ENCODE measurements around the gene VDR. TPM values are rescaled to one million over a fixed set of nuclear protein-coding genes. Genes with fewer than 3 reads are reported as not detected.

The VDR gene
- total RNA-seq, 1 experiment from 2014 or later = 0.03 TPM

GRCh38 chr12:47891356-47891755, 13.4 kb downstream of the VDR start:
- no peaks in the 10 kb centered on the region for H3K36me3 ChIP-seq (replicated peaks; ENCODE audit: control insufficient read depth, insufficient read depth, low read length)
- H3K27me3 ChIP-seq (ENCODE audit: control insufficient read depth, insufficient read depth, low read length) = peaks cover 2% of the 10 kb centered on the region; the same call in 1 of the 2 replicates
- H3K4me3 ChIP-seq (ENCODE audit: insufficient read depth, low read depth, low read length) = no peak overlapping the region
- no peak for DNase-seq

- no peak overlapping the region for H3K4me3 ChIP-seq (ENCODE audit: insufficient read depth, low read depth, low read length)
- no peaks in the 10 kb centered on the region for H3K36me3 ChIP-seq (replicated peaks; ENCODE audit: control insufficient read depth, insufficient read depth, low read length)
- no peak for DNase-seq
These were observed 15.8 kb downstream of the VDR start for GRCh38 chr12:47889040-47889439.

GRCh38 chr12:47888153-47888819, 16.5 kb downstream of the VDR start:
- no peak for DNase-seq
- no peaks in the 10 kb centered on the region for H3K36me3 ChIP-seq (replicated peaks; ENCODE audit: control insufficient read depth, insufficient read depth, low read length)
- H3K27me3 ChIP-seq (ENCODE audit: control insufficient read depth, insufficient read depth, low read length) = no peaks in the 10 kb centered on the region
- no peak overlapping the region for H3K4me3 ChIP-seq (ENCODE audit: insufficient read depth, low read depth, low read length)

More at GRCh38 chr12:47889040-47889439, 15.8 kb downstream of the VDR start:
- H3K27me3 ChIP-seq (ENCODE audit: control insufficient read depth, insufficient read depth, low read length) = no peaks in the 10 kb centered on the region

- no peaks in the 10 kb centered on the region for H3K36me3 ChIP-seq (replicated peaks; ENCODE audit: control insufficient read depth, insufficient read depth, low read length)
- H3K4me3 ChIP-seq (ENCODE audit: insufficient read depth, low read depth, low read length) = no peak overlapping the region
- no peak for DNase-seq
- no peaks in the 10 kb centered on the region for H3K27me3 ChIP-seq (ENCODE audit: control insufficient read depth, insufficient read depth, low read length)
These were observed 17.3 kb downstream of the VDR start for GRCh38 chr12:47887529-47887928.

GRCh38 chr12:47886510-47887240, 18.1 kb downstream of the VDR start:
- no peak for DNase-seq
- Histone ChIP-seq H3K27me3 (ENCODE audit: control insufficient read depth, insufficient read depth, low read length) (no peaks in the 10 kb centered on the region; the same call in 1 of the 2 replicates), H3K36me3 (replicated peaks; ENCODE audit: control insufficient read depth, insufficient read depth, low read length) (no peaks in the 10 kb centered on the region)

GRCh38 chr12:47885566-47885965, 19.2 kb downstream of the VDR start:
- Histone ChIP-seq H3K36me3 (replicated peaks; ENCODE audit: control insufficient read depth, insufficient read depth, low read length) (no peaks in the 10 kb centered on the region), H3K4me3 (ENCODE audit: insufficient read depth, low read depth, low read length) (no peak overlapping the region), H3K27me3 (ENCODE audit: control insufficient read depth, insufficient read depth, low read length) (no peaks in the 10 kb centered on the region; the same call in 1 of the 2 replicates)
- DNase-seq = no peak

More at GRCh38 chr12:47886510-47887240, 18.1 kb downstream of the VDR start:
- no peak overlapping the region for H3K4me3 ChIP-seq (ENCODE audit: insufficient read depth, low read depth, low read length)

- H3K4me3 ChIP-seq (ENCODE audit: insufficient read depth, low read depth, low read length) = no peak overlapping the region
- no peaks in the 10 kb centered on the region for H3K36me3 ChIP-seq (replicated peaks; ENCODE audit: control insufficient read depth, insufficient read depth, low read length)
- no peaks in the 10 kb centered on the region; the same call in 1 of the 2 replicates for H3K27me3 ChIP-seq (ENCODE audit: control insufficient read depth, insufficient read depth, low read length)
- no peak for DNase-seq
These were observed 19.7 kb downstream of the VDR start for GRCh38 chr12:47885012-47885501.

- H3K27me3 ChIP-seq (ENCODE audit: control insufficient read depth, insufficient read depth, low read length) = no peaks in the 10 kb centered on the region; the same call in 1 of the 2 replicates
- no peak for DNase-seq
- H3K4me3 ChIP-seq (ENCODE audit: insufficient read depth, low read depth, low read length) = no peak overlapping the region
- H3K36me3 ChIP-seq (replicated peaks; ENCODE audit: control insufficient read depth, insufficient read depth, low read length) = no peaks in the 10 kb centered on the region
These were observed 20.3 kb downstream of the VDR start for GRCh38 chr12:47884501-47884900.

GRCh38 chr12:47883663-47884195, 21.1 kb downstream of the VDR start:
- Histone ChIP-seq H3K4me3 (ENCODE audit: insufficient read depth, low read depth, low read length) (no peak overlapping the region), H3K36me3 (replicated peaks; ENCODE audit: control insufficient read depth, insufficient read depth, low read length) (no peaks in the 10 kb centered on the region), H3K27me3 (ENCODE audit: control insufficient read depth, insufficient read depth, low read length) (no peaks in the 10 kb centered on the region; the same call in 1 of the 2 replicates)
- DNase-seq = no peak

GRCh38 chr12:47882781-47883546, 21.8 kb downstream of the VDR start:
- Histone ChIP-seq H3K27me3 (ENCODE audit: control insufficient read depth, insufficient read depth, low read length) (no peaks in the 10 kb centered on the region; the same call in 1 of the 2 replicates), H3K36me3 (replicated peaks; ENCODE audit: control insufficient read depth, insufficient read depth, low read length) (no peaks in the 10 kb centered on the region), H3K4me3 (ENCODE audit: insufficient read depth, low read depth, low read length) (no peak overlapping the region)
- DNase-seq = no peak

- Histone ChIP-seq H3K36me3 (replicated peaks; ENCODE audit: control insufficient read depth, insufficient read depth, low read length) (no peaks in the 10 kb centered on the region), H3K27me3 (ENCODE audit: control insufficient read depth, insufficient read depth, low read length) (no peaks in the 10 kb centered on the region; the same call in 1 of the 2 replicates), H3K4me3 (ENCODE audit: insufficient read depth, low read depth, low read length) (no peak overlapping the region)
- DNase-seq = no peak
These were observed 22.9 kb downstream of the VDR start for GRCh38 chr12:47881826-47882427.

- H3K4me3 ChIP-seq (ENCODE audit: insufficient read depth, low read depth, low read length) = no peak overlapping the region
- H3K27me3 ChIP-seq (ENCODE audit: control insufficient read depth, insufficient read depth, low read length) = no peaks in the 10 kb centered on the region; the same call in 1 of the 2 replicates
- H3K36me3 ChIP-seq (replicated peaks; ENCODE audit: control insufficient read depth, insufficient read depth, low read length) = no peaks in the 10 kb centered on the region
- DNase-seq = no peak
These were observed 23.7 kb downstream of the VDR start for GRCh38 chr12:47881051-47881450.

GRCh38 chr12:47878918-47879481, 25.8 kb downstream of the VDR start:
- Histone ChIP-seq H3K36me3 (replicated peaks; ENCODE audit: control insufficient read depth, insufficient read depth, low read length) (no peaks in the 10 kb centered on the region), H3K4me3 (ENCODE audit: insufficient read depth, low read depth, low read length) (no peak overlapping the region), H3K27me3 (ENCODE audit: control insufficient read depth, insufficient read depth, low read length) (no peaks in the 10 kb centered on the region; the same call in 1 of the 2 replicates)

More at GRCh38 chr12:47878918-47879481, 25.8 kb downstream of the VDR start:
- DNase-seq = no peak

Measured in H7 (cell line).